GM04503 (cell line): ENCODE results near the gene C10orf105.

Experiments
- DNase-seq: peaks from one replicate; pipeline ENCODE4 v3.0.0-alpha.2; 2012; ENCODE audit warnings: low read depth

C10orf105 gene

DNA sequence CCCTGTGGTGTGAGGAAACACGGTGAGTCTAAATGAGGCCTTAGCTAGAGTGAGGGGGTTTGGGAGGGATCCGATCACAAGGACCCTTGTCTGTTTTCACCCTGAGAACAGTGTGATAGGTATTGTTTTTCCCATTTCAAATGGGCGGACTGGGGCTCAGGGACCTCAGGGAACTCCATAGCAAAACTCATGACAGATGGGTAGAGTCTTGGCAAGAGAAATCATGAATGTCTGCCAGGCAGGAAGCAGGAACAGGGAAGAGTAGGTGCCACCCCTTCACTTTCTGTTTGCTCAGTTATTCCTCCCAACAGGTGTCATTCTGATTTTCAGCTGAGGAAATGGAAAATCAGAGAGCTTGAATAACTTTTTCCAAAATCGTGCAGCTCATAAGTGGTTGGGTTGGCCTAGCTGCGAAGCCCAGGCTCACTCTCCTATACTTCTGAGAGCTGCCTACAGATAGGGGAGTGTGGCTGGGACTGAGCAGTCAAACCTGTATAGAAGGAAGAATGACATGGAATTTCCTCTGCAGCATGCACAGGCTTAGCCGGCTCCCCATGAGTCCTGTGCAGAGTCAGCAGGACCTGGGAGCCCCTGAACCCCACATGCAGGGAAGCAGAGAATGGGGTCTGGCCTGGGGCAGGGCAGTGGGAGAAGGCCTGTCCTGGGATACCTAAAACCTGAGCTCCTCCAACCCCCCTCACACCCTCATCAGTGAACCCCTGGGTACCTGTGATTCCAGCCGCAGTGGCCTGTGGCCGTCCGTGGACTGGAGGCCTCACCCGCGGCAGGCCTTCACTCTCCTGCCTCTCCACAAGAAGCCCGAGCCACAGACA is 17.6 kb upstream of the C10orf105 start:
- no peak for DNase-seq

DNA sequence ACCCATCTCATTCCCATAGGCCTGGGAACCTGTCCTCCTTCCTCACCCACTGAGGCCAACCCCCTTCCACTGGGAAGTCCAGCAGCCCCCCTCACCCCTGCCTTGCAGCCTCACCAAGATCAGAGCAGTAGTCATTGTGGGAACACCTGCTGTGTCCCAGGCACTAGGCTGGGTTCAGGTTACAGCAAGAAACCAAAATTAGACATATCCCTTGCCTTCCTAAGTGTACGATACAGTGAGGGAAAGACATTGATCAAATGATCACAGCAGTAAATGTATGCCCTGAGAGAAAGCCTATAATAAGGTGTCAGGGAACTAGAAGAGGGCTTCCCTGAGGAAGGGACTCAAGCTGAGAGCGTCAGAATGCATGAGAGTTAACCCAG is 17.0 kb upstream of the C10orf105 start:
- DNase-seq: no peak

DNA sequence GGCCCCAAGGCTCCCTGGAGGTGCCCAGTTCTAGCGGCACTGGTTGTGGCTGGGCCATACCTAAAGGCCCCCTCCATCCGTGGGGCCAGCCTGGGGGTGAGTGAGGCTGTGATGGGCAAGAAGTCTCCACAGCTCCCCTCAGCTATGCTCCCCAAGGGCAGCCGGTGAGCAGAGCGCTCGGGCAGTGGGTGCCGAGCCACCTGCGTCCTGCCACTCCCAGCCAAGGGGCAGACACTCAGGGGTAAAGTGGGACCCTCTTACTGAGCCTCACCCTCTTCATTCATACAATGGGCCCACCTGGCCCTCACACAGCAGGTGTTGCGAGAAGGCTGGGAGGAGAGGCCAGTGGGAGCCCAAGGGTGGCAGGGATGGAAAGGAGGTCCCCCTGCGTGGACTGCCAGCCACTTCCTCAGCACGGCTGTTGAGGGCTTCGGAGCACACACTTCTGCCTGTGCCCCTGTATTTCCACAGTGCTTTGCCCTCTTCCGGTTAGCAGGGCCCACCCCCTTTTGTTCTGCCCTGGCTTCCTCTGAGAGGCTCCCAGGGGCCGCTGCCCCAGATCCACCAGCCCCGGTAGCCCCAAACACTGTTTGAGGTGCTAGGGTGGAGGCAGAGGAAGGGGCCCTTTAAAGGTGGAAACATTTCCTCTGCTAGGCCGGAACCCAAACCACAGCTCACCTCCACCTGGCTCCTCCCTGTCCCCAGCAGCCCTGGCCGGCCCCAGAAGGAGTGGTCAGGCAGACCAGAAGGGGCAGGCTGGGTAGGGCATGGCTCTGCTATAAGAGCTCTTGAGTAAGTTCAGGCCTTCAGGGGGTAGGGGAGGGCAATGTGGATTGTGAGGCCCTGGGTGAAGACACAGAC is 16.4 kb upstream of the C10orf105 start:
- DNase-seq: no peak

DNA sequence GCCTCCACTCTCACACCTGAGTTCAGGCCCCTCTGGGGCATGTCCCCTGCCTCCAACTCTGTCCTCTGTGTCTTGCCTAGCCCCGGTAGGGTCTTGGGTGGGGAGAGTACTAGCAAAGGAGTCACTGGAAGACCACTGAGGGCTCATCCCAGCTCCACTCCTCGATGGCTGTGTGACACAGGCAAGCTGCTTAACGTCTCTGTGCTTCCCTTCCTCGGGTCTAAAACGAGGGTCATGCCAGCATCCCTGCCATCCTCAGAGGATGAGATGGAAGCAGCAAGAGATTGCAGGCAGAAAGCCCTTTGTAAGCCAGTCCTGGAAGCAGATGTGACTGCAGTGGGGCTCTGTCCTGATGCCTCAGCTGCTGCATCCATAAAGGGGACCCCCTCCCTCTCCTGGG is 15.2 kb upstream of the C10orf105 start:
- no peak for DNase-seq

DNA sequence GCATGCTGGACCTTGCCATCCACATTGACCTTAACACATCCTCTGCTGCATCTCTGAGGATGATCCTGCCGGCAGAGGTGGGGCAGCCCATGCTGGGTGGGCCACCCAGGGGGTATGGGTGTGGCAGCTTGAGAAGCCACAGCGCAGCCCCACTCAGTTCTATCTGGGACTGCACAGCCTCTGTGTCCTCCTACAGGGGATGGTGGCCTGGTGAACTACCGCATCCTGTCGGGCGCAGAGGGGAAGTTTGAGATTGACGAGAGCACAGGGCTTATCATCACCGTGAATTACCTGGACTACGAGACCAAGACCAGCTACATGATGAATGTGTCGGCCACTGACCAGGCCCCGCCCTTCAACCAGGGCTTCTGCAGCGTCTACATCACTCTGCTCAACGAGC is 12.2 kb upstream of the C10orf105 start:
- DNase-seq: no peak

DNA sequence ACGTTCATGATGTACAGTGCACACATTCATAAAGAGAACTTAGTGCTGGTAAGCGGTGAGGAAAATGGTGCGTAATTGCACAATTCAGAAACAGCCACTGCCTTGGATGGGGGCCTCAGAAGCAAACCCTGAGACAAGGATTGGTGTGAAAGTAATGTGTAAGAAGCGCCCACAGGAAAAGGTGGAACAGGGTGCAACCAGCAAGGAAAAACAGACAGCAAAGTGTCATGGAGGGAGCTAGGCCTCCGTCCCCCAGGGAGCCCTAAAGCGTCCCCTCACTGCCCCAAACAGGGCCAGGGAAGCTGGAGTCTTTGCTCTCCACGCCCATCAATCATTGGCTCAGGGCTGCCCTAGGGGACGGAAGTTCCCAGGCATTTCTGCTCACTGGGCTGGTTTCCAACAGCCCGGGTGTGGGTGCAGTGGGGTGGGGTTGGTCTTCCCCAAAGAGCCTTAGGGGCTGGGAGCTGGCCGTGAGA is 9.6 kb upstream of the C10orf105 start:
- DNase-seq: no peak

DNA sequence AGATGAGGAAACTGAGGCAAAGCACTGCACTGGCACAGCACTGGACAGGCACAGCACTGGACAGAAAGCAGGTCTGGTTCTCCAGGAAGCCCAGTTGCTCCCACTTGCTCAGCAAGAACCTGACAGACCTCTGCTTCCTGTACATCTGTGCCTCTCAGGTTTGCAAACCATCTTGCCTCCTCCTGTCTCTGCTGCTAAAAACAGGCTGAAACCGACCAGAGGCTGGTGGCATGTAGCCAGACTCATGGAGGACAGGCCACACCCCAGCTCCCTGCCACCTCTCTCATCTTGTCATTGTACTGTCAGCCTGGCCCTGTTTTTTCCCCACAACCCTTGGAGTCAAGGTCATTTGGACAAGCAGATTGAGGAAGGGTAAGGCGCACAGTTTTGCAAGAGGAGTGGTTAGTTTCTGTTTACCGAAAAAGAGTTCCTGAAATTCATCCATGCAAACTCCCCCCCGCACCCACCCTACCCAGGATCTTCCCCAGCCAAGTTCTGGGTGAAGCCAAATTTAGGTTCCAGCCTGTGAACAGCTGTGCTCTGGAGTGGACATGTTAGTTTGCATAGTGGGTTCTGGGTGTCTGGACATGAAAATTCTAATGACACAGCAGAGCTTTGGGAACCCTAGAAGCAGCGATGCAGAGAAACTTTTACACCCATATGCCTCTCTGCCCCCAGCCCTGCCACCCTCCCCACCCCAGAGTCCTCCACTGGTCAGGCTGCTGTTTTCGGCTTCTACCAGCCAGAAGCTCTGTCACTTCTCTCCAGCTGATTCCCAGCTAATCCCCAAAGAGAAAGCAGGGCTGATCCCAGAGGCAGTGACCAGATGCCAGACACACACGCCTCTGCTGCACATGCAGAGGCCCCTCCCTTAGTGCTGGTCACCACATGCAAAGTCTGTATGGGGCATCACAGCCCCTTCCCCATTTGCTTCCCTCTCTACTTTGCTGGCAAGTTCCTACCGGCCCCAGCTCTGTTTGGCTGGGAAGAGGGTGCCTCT is 8.5 kb upstream of the C10orf105 start:
- DNase-seq: no peak

DNA sequence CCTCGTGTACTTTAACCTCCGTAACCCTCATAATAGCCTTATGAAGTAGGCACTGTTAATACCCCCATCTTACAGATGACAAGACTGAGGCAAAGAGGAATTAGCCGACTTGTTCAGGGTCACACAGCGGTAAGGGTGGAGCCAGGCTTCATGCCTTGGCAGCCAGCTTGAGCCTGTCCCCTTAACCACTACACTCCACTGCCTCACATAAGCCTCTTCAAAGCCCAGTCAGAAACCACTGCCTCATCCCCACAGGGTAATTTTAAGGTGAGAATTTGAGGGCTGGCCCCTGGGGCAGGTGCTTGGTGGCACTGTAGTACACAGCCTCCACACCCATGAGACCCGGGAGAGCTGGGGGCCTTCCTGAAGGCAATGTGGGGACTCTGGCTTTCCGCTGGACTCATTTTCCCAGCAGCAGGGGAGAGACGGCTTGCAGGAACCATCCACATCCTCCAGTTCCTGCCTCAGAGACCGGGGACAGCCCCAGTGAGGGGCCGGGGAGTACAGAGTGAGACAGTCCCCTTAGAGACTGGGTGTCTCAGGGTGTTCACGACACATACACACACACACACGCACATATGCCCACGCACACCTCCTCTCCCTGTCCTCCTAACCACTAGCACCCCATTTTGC is 7.6 kb upstream of the C10orf105 start:
- no peak for DNase-seq

DNA sequence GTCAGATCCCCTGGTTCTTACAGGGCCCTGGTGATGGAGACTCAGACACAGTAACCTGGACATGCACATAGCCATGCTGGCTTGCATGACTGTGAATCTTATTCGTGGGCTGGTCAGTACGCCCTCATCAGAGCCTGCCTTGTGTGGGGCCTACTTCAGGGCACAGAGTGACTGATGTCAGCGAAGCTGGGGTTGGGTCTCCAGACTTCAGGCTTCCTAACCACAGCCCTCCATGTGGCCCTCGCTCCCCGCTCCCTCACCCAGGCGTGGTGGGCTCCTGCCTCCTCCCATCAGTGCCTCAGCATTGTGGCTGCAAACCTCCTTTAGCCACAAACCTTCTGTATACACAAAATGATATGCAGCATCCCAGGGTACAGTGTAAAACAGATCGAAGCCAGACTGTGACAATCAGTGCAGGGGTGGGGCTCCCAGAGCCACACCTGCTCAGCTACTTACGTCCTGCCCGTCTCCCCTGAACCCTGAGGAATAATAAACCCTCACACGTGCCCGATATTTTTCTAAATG is 7.1 kb upstream of the C10orf105 start:
- DNase-seq: no peak

DNA sequence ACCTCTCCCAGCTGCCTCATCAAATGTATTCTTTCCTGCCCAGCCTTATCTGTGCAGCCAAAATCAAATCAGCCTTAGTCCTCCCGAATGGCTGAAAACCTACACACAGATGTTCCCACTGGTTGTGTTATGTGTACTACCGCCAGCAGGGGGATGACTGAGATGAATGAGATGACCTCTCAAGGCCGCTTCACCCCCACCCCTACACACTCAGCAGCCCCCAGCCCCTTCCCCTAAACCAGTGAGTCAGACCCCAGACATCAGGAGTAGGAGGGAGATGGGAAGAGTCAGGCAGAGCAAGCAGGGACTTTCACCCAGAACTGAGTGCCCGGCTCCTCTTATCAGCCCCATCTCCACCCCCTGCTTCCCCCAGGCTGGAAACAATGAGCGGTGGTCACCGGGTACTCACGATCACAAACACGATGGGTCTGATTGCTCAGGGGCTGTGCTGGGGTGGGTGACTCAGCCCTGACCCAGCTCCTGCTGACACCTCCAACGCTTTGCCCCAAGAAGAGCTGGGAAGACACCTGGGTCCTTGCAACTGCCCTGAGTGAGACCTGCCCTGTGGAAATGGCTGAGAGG is 6.5 kb upstream of the C10orf105 start:
- DNase-seq: no peak

DNA sequence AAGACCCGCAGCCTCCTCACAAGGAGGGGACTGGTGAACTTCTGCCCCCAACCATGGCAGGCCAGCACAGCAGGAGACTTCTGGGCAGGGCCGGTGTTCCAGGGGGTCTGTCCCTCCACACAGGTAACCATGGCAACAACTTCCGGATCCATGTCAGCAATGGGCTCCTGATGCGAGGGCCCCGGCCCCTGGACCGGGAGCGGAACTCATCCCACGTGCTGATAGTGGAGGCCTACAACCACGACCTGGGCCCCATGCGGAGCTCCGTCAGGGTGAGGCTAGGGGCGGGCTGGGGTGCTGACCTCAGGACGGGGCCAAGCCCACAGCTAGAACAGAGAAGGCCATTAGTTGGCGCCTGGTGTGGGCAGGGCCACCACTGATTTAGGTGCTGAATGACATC is 5.7 kb upstream of the C10orf105 start:
- no peak for DNase-seq

DNA sequence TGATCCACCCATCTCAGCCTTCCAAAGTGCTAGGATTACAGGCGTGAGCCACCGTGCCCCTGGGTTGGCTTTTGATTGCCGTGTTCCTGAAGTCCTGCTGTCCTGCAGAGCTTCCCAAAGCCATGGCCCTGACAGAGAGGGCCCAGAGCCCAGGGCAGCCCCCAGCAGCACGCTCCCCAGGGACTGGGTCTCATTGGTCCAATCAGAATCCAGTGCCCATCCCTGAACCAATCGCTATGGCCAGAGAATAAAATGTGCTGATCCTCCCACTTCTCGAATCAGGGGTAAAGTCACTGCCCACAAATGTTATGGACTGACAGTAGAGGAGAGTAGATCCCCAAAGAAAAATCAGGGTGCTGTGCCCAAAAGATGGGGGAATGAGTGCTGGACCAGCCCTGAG is 5.0 kb upstream of the C10orf105 start:
- no peak for DNase-seq

DNA sequence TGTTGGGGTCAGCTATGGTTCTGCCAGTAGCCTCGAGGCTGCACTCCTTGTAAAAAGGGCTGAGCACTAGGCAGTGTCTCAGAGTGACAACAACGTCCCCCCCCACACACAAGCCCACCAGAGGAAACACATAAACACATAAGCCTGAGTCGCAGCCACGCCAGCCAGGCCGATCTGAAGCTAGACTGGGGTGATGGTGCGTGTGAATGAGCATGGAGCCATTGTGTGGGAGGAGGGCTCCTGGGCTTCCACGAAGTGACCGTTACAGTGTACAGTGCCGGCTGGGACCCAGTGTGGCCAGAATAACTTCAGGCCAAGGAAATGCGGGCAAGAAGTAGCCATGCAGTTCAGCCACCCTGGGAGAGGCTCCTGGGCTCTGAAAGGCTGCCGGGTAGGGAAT is 3.7 kb upstream of the C10orf105 start:
- no peak for DNase-seq

DNA sequence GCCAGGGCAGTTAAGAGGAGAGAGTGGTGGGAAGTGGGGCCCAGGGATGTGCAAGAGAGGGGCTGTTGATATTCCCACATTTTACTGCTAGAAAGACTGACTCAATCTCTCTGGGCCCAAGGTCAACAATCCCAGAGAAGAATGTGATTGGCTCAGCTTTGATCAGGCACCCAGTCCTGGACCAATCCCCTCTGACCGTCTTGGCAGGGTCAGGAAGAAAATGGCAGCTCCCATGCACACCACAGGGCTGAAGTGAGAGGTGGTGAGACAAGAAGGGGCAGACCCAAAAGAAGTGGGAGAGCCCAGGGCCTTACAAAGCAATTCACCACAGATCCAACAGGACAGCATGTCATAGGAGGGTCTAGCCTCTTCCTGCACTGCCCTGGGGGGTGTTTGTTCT is 3.3 kb upstream of the C10orf105 start:
- no peak for DNase-seq

DNA sequence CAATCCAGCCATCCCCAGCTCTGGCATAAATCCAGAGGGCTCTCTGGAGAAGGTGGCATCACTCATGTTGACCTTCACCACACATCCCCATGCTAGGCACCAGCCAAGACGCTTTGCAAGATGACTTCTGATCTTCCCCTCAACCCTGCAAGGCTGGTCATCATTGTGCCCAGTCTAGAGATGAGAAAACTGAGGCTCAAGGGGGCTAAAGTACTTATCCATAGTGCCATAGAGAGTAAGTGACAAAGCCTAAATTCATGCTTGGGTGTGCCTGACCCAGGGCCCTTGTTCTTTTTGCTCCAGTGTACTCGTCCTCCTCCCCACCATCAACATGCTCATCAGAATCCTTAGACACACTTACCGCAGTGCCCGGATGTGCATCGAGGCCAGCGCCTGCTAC is 1.7 kb upstream of the C10orf105 start:
- no peak for DNase-seq

DNA sequence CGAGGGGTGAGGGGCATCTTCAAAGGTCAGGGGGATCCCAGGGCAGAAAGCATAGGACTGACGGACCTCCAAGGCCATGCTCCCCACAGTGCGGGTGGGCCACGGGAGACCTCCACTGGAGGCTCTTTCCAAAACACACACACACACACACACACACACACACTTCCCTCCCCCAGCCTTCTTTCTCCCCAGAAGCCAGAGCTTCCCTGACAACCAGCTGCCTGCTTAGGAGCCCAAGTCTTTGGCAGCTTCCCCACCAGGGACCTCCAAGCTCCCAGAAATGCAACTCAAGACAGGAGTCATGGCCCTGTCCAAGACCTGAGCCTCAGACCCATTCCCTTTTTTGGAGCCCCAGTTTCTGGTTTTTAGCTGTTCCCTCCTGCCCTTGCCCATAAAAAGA is 710 bp upstream of the C10orf105 start:
- no peak for DNase-seq

DNA sequence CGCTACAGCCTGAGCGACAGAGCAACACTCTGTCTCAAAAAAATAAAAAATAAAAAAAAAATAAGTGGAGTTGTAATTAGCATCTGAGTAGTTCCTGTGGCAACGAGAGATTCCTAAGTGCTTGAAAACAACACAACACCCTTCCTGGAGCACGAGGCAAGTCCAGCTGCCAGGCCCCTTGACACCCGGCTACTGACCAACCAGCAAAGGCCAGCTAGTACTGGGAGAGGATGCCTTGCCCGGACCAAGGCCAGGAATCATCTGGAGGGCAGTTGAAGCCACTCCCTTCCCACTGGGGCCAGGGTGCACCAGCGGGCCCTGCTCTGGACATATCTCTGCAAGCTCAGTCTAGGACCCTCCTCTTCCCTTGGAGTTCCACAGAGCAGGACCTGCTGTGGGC is 536 bp downstream of the C10orf105 start:
- peak; percentile 57 for DNase-seq

DNA sequence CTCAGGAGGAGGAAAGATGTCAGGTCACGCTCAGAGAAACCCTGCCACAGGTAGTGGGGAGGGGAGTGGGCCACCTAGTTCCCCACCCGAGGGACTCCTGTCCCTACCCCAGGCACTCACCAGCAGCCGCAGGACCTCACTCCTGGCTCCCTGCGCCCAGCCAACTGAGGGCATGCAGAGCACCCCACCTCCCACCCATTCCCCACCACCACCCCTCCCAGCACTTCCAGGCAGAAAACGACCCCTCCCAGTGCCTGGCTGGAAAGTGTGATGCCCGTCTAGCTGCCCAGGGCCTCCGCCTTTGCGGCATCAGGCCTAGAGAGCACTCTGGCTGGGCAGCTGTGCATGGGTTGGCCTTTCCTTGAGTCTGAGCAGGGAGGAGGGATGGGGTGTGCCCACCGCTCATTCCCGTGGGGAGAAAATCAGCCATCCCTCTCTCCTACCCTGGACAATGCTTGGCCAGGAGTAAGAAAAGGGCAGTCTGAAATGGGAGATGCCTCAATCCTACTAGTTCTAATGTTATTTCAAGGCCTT is 1.3 kb downstream of the C10orf105 start:
- DNase-seq: no peak

DNA sequence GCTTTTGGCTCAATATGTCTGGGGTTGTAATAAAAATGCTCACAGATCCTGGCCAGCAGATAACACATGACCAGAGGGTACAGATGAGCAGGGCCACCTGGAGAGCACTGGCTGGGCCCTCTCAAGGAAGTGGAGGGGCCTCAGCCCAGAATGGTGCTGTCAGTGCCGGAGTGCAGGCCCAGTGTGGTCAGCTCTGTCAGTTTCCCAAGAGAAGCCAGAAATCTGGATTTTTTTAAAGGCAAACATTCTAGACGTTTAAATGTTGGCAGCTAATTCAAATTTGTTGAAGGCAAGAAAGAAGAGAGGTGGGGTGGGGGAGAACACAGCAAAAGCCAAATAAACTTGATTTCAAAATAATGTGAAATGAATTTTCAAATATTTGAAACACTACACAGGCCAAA is 2.0 kb downstream of the C10orf105 start:
- DNase-seq: no peak

DNA sequence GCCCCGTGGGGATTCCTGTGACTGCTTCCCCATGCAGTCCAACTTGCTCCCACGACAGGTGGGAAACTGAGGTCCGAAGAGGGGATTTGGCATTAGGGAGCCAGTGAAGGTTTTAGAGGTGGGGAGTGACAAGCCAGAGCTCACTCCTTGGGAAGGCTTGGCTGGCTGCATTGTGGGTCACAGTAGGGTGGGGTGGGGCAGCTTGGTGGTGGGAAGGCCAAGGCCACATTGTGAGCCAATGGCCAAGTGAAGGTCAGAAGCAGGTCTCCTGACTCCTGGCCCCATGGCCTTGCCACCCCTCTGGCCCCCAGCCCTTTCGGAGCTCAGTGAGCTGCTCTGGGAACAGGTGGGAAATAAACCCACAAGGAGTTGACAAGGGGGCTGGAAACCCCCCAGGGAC is 2.5 kb downstream of the C10orf105 start:
- no peak for DNase-seq

DNA sequence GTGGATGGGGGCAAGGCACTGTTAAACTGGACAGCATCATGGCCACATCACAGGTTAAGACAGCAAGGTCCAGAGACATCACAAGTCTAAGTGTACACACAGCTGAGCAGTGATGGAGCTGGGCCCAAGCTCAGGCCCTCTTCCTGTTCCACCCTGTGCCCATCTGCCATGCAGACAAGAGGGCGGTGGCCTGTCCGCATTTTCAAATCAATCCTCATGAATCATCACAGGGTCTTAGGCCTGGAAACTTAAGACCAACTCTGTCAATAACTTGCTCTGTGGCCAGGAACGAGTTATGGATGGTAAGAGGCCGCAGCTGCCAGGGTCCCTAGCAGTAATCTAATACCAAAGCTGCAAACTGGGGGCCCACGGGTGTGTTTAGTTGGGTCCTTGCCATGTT is 3.2 kb downstream of the C10orf105 start:
- no peak for DNase-seq
